Retinal pigment epithelial cell (primary cell): ENCODE data around the gene SLC2A4RG.
A peak's percentile ranks its signal among the peaks of the same experiment; 100 is the strongest.

Experiments used
- DNase-seq: peaks from one replicate; pipeline ENCODE4 v3.0.0-alpha.2; 2010; ENCODE audit warnings: low read depth
- H3K4me3 ChIP-seq: 2 replicates; pipeline ENCODE4 v1.5.1; 2011; ENCODE audit warnings: mild to moderate bottlenecking, low read length, control low read depth, moderate library complexity
- TF ChIP-seq, protein P1 (sequence below): conservative IDR thresholded peaks from 2 replicates; pipeline ENCODE4 v1.5.1; 2011; ENCODE audit warnings: low read depth, low read length, control low read depth, inconsistent platforms

Gene SLC2A4RG

DNA sequence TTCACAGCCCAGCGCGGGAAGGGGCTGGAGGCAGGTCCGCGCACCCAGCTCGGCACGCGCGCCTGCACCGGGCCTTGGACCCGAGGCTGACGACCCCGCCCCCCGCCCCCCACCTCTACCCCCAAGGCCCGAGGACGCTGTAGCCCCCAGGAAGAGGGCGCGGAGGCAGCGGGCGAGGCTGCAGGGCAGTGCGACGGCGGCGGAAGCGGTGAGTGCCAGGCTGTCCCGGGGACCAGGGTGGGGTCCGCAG is 2.0 kb upstream of the SLC2A4RG start:
- TF ChIP-seq, protein P1, sequence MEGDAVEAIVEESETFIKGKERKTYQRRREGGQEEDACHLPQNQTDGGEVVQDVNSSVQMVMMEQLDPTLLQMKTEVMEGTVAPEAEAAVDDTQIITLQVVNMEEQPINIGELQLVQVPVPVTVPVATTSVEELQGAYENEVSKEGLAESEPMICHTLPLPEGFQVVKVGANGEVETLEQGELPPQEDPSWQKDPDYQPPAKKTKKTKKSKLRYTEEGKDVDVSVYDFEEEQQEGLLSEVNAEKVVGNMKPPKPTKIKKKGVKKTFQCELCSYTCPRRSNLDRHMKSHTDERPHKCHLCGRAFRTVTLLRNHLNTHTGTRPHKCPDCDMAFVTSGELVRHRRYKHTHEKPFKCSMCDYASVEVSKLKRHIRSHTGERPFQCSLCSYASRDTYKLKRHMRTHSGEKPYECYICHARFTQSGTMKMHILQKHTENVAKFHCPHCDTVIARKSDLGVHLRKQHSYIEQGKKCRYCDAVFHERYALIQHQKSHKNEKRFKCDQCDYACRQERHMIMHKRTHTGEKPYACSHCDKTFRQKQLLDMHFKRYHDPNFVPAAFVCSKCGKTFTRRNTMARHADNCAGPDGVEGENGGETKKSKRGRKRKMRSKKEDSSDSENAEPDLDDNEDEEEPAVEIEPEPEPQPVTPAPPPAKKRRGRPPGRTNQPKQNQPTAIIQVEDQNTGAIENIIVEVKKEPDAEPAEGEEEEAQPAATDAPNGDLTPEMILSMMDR: no peak
- no peak for DNase-seq
- H3K4me3 ChIP-seq: peak overlapping the region; percentile 24

GRCh38 chr20:63737945-63738686 is 1.5 kb upstream of the SLC2A4RG start:
- peak overlapping the region; percentile 24 for H3K4me3 ChIP-seq
- DNase-seq: no peak
- TF ChIP-seq, protein P1: no peak

- TF ChIP-seq, protein P1: no peak
- DNase-seq: no peak
- no peak overlapping the region for H3K4me3 ChIP-seq
Measured at GRCh38 chr20:63738687-63739129, 868 bp upstream of the SLC2A4RG start.

- TF ChIP-seq, protein P1: no peak
- peak overlapping the region; percentile 56 for H3K4me3 ChIP-seq
- DNase-seq: no peak
Measured at GRCh38 chr20:63740070-63740626, 572 bp downstream of the SLC2A4RG start.

DNA sequence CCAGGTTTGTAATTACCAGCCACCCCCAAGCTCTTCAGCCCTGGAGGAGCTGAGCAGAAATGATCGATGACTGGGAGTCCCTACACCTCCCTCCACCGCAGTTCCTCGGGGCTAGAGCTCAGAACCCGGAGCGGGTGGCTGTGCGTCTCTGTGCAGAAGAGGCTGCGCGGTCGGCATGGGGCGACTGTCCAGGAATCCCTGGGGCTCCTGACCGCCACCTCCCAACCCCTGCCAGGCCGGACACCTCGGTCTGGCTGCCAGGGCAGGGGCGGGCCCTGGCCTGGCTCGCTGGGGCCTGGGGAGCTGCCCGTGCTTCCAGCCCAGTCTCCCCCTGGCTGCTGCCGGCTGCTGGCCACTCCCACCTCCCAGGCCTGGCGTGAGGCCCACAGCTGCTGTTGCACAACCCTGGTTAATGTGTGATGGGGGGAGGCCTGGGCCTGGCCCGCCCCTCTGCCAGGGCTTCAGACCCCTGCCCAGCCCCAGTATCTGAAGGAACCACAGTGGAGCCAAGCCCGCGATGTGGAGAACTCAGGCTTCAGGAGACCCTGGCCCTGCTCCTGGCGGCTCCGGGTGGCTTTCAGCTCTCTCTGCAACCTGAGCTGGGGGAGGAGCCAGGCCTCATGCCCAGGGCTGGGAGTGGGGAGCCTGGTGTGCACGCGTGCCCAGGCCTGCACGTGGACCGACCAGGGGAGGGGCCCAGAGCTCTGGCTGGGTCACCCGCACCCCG is 1.2 kb downstream of the SLC2A4RG start:
- H3K4me3 ChIP-seq: peak overlapping the region; percentile 56
- DNase-seq: peak; percentile 35
- TF ChIP-seq, protein P1: peak; percentile 23

- TF ChIP-seq, protein P1: no peak
- DNase-seq: no peak
- H3K4me3 ChIP-seq: peak overlapping the region; percentile 56
Measured at GRCh38 chr20:63741354-63741675, 1.7 kb downstream of the SLC2A4RG start.
